Astrocyte of the spinal cord (primary cell): ENCODE results near the gene TMEM17.

Source experiments
- DNase-seq: peaks from one replicate; pipeline ENCODE4 v3.0.0; 2011; ENCODE audit warnings: low read depth, low spot score
- H3K4me3 ChIP-seq: 2 replicates; pipeline ENCODE4 v1.5.1; 2011; ENCODE audit warnings: low read depth, mild to moderate bottlenecking, low read length, moderate library complexity
- in situ Hi-C: cut with HindIII; loops from 2 replicates; pipeline ENCODE4 v1.10.0; 2017; ENCODE audit warnings: low sequenced_read_pairs
- TF ChIP-seq, protein P1 (sequence below): IDR thresholded peaks from 2 replicates; pipeline ENCODE4 v1.5.1; 2012; ENCODE audit warnings: low read depth, mild to moderate bottlenecking, low read length, inconsistent platforms

The TMEM17 gene

DNA sequence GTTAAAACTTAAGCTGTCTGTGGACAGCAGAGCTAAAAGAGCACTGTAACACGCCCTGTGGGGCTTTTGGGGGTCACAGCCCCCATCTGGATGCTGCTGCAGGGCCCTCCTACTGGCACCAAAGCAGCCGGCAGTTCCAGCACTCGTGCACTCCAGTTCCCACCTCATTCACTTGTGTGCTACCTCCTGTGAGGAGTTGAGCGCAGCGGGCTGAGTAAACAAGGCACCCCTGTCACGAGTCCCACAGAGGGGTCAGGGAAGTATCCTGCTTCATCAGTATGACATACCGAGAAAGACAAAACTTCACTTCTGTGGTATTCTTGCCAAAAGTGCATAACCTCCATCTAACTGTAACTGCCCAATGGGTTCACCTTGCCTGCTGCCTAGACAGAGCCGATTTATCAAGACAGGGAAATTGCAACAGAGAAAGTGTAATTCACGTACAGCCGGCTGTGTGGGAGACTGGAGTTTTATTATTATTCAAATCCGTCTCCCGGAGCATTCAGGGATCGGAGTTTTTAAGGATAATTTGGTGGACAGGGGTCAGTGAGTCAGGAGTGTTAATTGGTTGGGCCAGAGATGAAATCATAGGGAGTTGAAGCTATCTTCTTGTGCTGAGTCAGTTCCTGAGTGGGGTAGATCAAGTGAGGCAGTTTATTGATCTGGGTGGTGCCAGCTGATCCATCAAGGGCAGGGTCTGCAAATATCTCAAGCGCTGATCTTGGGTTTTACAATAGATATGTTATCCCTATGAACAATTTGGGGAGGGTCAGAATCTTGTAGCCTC is 41.6 kb downstream of the TMEM17 start:
- in situ Hi-C loops, result no loop called here
- no peak overlapping the region for H3K4me3 ChIP-seq
- no peak for DNase-seq
- TF ChIP-seq, protein P1, sequence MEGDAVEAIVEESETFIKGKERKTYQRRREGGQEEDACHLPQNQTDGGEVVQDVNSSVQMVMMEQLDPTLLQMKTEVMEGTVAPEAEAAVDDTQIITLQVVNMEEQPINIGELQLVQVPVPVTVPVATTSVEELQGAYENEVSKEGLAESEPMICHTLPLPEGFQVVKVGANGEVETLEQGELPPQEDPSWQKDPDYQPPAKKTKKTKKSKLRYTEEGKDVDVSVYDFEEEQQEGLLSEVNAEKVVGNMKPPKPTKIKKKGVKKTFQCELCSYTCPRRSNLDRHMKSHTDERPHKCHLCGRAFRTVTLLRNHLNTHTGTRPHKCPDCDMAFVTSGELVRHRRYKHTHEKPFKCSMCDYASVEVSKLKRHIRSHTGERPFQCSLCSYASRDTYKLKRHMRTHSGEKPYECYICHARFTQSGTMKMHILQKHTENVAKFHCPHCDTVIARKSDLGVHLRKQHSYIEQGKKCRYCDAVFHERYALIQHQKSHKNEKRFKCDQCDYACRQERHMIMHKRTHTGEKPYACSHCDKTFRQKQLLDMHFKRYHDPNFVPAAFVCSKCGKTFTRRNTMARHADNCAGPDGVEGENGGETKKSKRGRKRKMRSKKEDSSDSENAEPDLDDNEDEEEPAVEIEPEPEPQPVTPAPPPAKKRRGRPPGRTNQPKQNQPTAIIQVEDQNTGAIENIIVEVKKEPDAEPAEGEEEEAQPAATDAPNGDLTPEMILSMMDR, result no peak

DNA sequence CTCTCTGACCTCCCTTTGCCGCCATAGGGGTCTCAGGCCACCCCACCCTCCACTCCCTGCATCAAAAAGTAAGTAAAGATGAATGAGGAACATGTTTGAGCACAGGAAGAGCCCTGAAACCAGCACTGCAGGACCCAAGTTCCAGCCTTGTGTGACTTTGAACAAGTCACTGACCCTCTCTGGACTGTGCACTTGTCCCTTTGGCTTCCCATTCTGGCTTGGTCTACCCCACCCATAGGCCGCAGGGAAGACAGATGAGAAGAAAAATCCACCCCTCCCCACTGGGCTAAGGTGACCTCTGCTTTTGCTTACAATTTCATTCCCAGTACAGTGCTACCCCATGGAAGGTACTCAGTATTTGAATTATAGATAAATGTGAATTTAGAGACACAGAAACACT is 43.8 kb downstream of the TMEM17 start:
- TF ChIP-seq, protein P1, result no peak
- in situ Hi-C loops, result no loop called here
- DNase-seq, result no peak
- H3K4me3 ChIP-seq, result no peak overlapping the region

DNA sequence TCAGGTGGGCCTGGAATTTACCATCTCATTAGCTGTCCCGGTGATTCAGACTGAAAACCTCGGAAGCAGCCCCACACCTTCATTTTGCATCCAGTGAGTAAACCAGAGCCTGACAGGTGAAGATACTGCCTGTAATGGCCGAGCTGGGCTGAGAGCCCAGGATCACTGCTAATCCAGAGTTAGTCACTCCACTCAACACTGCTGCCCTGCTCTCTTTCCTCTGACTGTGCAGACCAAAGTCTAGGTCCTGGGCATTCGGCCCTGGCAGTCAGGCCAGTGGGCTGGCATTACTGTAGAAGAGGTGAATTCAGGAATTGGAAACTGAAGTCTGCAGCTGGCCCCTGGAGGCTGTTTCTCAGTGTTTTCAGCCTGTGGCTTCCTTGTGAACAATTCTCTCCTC is 44.3 kb downstream of the TMEM17 start:
- DNase-seq, result peak; percentile 70
- in situ Hi-C loops, result no loop called here
- H3K4me3 ChIP-seq, result no peak overlapping the region
- TF ChIP-seq, protein P1, result no peak

DNA sequence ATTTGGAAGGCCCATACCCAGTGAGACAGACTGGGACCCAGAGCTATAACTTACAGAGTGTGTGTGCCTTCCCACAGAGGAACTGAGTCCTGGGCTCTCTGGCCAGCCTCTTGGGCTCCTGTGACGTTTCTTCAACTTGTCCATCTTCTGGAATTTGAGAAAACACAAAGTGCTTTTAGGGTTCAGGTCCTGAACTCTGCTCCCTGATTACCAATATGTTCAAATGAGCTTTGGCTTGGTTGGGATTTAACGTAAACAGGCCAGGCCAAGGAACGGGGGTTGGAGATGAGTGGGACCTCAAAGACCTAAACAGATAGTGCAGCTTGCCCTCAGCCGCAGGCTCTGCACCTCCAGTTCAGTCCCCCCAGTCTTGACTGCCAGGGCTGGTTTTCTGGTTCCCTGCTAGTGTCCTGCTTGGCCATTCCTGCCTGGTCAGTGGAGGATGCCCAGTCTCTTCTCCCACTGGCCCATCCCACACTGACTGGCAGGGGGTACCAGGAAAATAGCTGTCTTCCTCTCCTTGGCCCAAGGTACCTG is 44.9 kb downstream of the TMEM17 start:
- in situ Hi-C loops, result no loop called here
- no peak for DNase-seq
- TF ChIP-seq, protein P1, result no peak
- no peak overlapping the region for H3K4me3 ChIP-seq

DNA sequence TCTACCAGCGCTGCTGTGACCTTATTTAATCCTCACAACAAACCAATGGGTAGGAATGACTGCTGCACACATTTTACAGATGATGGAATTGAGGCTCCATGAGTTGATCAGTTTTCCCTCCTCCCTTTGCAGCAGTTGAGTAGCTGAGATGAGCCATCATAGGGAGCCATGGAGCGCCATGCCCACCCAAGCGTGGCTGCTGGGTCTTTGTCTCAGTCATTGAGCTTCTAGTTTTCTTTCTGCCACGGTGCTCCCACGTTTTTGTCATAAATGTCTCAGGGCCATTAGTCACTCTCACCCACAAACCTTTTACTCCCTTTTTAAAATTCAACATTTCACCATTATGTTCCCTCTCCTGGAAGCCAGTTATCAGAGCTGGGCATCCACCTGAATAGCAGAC is 45.8 kb downstream of the TMEM17 start:
- no peak overlapping the region for H3K4me3 ChIP-seq
- no peak for DNase-seq
- TF ChIP-seq, protein P1, result no peak
- in situ Hi-C loops, result no loop called here

DNA sequence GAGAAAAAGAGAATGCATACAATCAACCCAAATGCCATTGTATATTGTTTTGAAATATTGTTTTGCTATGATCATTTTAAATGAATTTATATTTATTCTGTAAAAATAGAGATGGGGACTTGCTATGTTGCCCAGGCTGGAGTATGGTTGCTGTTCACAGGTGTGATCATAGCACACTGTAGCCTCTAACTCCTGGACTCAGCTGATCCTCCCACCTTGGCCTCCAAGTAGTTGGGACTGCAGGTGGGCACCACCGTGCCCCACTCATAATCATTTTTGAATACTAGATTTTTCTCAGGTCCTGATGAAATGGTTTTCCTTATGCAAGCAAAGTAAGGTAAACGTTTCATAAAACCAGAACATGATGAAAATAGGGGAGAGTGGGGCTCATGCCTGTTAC is 46.3 kb downstream of the TMEM17 start:
- no peak for DNase-seq
- in situ Hi-C loops, result no loop called here
- TF ChIP-seq, protein P1, result no peak
- H3K4me3 ChIP-seq, result no peak overlapping the region
